ENCODE data around the gene PRKG1. TPM values are rescaled to one million over a fixed set of nuclear protein-coding genes. Genes with fewer than 3 reads are reported as not detected.

Gene PRKG1
- total RNA-seq, 1 donor from 2014 or later = 17.9 TPM

DNA sequence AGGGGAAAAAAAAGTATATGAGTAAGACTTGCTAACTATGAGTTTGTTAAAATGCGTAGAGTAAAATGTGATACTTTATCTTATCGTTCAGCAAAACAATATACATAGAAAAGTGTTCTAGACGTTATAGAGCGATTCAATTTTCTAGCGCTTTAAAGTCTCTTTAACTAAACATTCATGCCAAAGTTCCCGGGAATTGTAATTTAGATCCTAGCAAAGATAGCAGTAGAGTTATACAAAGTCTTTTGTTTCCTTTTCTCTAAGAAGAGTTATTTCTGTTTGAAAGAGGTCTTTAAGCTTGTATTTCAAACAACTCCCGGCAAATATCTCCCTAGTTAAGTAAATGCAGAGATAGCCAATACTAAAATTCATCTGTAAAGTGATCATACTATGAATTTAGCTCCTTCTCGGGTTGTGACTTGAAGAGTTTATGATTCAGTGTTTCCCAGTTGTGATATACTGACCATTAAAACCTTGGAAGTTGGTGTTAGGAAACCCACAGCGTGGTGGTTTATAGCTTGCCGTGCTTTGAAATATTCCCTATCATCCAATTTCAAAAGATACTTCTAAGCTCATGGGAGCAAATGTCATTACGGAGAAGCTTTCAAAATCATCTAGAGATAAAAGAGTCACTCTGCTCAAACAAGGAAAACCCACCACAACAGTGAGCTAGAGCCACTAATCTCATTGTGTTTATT lies 453.4 kb downstream of the PRKG1 start:
- Histone ChIP-seq H3K36me3 (no peaks in the 10 kb centered on the region), H3K4me1 (peaks cover 11% of the 10 kb centered on the region), H3K9me3 (no peaks in the 10 kb centered on the region), H3K27ac (no peak overlapping the region), H3K4me3 (peak overlapping the region in 1 of 2 donors; percentile 2), H3K27me3 (no peaks in the 10 kb centered on the region)
- TF ChIP-seq POLR2AphosphoS5 (IDR thresholded peaks at IDR 0.05; ENCODE audit: insufficient read depth in 1 of 2, low read depth in 1 of 2) (no peak), POLR2A (IDR thresholded peaks at IDR 0.05) (no peak)
- TF ChIP-seq, protein P1, sequence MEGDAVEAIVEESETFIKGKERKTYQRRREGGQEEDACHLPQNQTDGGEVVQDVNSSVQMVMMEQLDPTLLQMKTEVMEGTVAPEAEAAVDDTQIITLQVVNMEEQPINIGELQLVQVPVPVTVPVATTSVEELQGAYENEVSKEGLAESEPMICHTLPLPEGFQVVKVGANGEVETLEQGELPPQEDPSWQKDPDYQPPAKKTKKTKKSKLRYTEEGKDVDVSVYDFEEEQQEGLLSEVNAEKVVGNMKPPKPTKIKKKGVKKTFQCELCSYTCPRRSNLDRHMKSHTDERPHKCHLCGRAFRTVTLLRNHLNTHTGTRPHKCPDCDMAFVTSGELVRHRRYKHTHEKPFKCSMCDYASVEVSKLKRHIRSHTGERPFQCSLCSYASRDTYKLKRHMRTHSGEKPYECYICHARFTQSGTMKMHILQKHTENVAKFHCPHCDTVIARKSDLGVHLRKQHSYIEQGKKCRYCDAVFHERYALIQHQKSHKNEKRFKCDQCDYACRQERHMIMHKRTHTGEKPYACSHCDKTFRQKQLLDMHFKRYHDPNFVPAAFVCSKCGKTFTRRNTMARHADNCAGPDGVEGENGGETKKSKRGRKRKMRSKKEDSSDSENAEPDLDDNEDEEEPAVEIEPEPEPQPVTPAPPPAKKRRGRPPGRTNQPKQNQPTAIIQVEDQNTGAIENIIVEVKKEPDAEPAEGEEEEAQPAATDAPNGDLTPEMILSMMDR (IDR thresholded peaks at IDR 0.05) = no peak
- DNase-seq (ENCODE audit: extremely low spot score in 2 of 2) = no peak
- intact Hi-C loops (cut with DNase I) = no loop called here

DNA sequence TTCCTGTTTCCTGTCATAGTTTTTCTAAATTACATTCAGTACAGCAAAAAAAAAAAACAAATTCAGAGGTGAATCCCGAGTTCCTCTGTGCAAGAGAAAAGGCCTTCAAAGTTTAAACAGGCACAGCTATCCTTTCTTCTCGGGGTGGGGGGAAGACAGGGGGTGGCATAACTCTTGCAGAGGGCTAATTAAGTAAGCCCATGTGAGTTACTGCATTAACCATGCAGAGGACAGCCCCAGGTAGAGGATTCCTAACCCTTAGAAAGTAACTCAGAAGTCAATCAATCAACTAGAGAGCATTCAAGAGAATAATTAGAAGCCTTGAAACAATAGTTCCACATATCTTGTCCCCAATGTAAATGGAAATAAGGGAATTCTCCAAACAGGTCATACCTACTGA lies 454.2 kb downstream of the PRKG1 start:
- no peaks in the 10 kb centered on the region for H3K36me3 ChIP-seq
- H3K27ac ChIP-seq = no peak overlapping the region
- no peaks in the 10 kb centered on the region for H3K9me3 ChIP-seq
- TF ChIP-seq POLR2A (IDR thresholded peaks at IDR 0.05) = no peak
- TF ChIP-seq POLR2AphosphoS5 (IDR thresholded peaks at IDR 0.05; ENCODE audit: insufficient read depth in 1 of 2, low read depth in 1 of 2) = no peak
- TF ChIP-seq, protein P1 (IDR thresholded peaks at IDR 0.05) = no peak
- H3K4me1 ChIP-seq = peaks cover 11% of the 10 kb centered on the region
- H3K27me3 ChIP-seq = no peaks in the 10 kb centered on the region
- intact Hi-C loops (cut with DNase I) = no loop called here
- no peak for DNase-seq (ENCODE audit: extremely low spot score in 2 of 2)
- no peak overlapping the region for H3K4me3 ChIP-seq

DNA sequence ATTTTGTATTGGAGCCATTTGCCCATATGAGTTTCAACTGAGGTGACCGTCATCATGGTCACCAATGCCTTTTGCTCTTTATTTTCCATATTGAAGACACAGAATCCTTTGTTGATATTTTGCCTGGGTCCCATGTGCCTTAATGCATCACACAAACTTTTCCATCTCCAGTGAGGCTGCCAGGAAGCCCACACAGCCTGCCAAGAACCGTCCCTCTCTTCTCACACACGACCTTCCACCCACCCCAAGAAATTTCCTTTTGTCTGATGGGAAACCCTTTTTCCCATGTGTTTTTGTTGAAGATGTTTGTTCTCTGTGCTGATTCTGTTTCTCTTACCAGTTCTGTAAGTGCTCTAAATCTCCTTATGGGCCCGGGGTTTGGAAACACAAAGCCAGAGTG lies 456.3 kb downstream of the PRKG1 start:
- Histone ChIP-seq H3K27ac (no peak overlapping the region), H3K4me1 (peaks cover 11% of the 10 kb centered on the region), H3K4me3 (no peak overlapping the region), H3K27me3 (no peaks in the 10 kb centered on the region), H3K9me3 (no peaks in the 10 kb centered on the region), H3K36me3 (no peaks in the 10 kb centered on the region)
- intact Hi-C loops (cut with DNase I) = no loop called here
- TF ChIP-seq POLR2A (IDR thresholded peaks at IDR 0.05) (no peak), POLR2AphosphoS5 (IDR thresholded peaks at IDR 0.05; ENCODE audit: insufficient read depth in 1 of 2, low read depth in 1 of 2) (no peak)
- TF ChIP-seq, protein P1 (IDR thresholded peaks at IDR 0.05) = no peak
- DNase-seq (ENCODE audit: extremely low spot score in 2 of 2) = no peak

DNA sequence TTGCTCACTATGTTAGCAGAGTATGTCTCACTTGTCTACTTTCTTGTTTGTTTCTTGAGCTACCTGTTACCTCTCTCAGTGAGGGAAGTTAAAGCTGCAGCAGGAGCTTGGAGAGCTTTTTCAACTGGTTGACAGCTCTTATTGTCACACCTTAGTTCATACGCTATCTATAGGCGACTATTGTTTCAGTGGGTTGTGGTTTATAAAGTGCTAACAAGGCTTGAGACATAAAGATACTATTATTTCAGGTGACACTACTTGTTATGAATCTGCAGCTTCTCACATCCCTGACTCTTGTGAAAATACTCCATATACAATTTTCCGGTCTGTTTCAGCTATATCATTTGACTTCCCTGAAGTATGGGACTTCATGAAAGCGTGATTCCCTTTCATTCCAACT lies 457.8 kb downstream of the PRKG1 start:
- TF ChIP-seq POLR2A (IDR thresholded peaks at IDR 0.05) (no peak), POLR2AphosphoS5 (IDR thresholded peaks at IDR 0.05; ENCODE audit: insufficient read depth in 1 of 2, low read depth in 1 of 2) (no peak)
- TF ChIP-seq, protein P1 (IDR thresholded peaks at IDR 0.05) = no peak
- Histone ChIP-seq H3K4me1 (peaks cover 11% of the 10 kb centered on the region), H3K9me3 (no peaks in the 10 kb centered on the region), H3K27me3 (no peaks in the 10 kb centered on the region), H3K36me3 (no peaks in the 10 kb centered on the region), H3K27ac (no peak overlapping the region), H3K4me3 (no peak overlapping the region)
- no peak for DNase-seq (ENCODE audit: extremely low spot score in 2 of 2)
- intact Hi-C loops (cut with DNase I) = no loop called here

DNA sequence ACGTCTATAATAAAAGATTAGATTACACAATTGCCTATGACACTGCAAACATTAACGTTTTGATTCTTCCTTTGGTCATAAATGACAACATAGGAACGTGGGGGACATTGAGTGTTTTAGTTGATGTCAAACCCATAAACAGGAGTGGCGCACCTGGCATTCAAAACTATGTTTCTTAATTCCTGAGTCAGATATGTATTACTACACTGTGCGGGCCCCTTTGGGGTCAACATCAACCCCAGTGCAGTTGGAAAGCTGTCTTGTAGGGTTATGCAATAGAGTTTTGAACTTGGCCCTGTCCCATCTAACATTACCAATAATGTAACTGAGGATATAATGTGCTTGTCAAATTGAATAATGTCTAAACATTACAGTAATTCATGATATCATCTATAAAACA lies 468.6 kb downstream of the PRKG1 start:
- no peaks in the 10 kb centered on the region for H3K9me3 ChIP-seq
- TF ChIP-seq, protein P1 (IDR thresholded peaks at IDR 0.05) = no peak
- TF ChIP-seq POLR2AphosphoS5 (IDR thresholded peaks at IDR 0.05; ENCODE audit: insufficient read depth in 1 of 2, low read depth in 1 of 2) (no peak), POLR2A (IDR thresholded peaks at IDR 0.05) (no peak)
- H3K4me3 ChIP-seq = no peak overlapping the region
- intact Hi-C loops (cut with DNase I) = no loop called here
- no peaks in the 10 kb centered on the region for H3K27me3 ChIP-seq
- no peak for DNase-seq (ENCODE audit: extremely low spot score in 2 of 2)
- no peaks in the 10 kb centered on the region for H3K36me3 ChIP-seq
- no peaks in the 10 kb centered on the region for H3K4me1 ChIP-seq
- H3K27ac ChIP-seq = no peak overlapping the region
